ENCODE measurements around the gene MTFP1. TPM values are rescaled to one million over a fixed set of nuclear protein-coding genes. Genes with fewer than 3 reads are reported as not detected.

Gene MTFP1
- total RNA-seq, 6 experiments from 2014 or later = 4.2 to 30.1 (median 9.1) TPM

GRCh38 chr22:30472994-30473720 lies 47.6 kb downstream of the MTFP1 start:
- peak in 1 of 3 donors; percentile 22 for DNase-seq
- TF ChIP-seq POLR2A (IDR thresholded peaks at IDR 0.05) = no peak
- no peak for TF ChIP-seq CTCF (IDR thresholded peaks at IDR 0.05)
- 71% methylated on average over 1 of the region's 4 CpGs for WGBS (ENCODE audit: insufficient coverage, low coverage, low lambda C conversion rate, missing lambda C conversion rate)
- Histone ChIP-seq H3K27ac (no peak overlapping the region), H3K9me3 (no peaks in the 10 kb centered on the region), H3K27me3 (no peaks in the 10 kb centered on the region), H3K4me3 (no peak overlapping the region), H3K36me3 (no peaks in the 10 kb centered on the region), H3K4me1 (peaks cover 0 to 14% (median 6%) of the 10 kb centered on the region in 4 donors)
- intact Hi-C loops (cut with DNase I) = loop anchor here in 1 of 2 donors (10.0 kb wide), 1 partner anchor 78 kb away; the partner anchor contains the start of gene SEC14L2
- no peak for ATAC-seq

DNA sequence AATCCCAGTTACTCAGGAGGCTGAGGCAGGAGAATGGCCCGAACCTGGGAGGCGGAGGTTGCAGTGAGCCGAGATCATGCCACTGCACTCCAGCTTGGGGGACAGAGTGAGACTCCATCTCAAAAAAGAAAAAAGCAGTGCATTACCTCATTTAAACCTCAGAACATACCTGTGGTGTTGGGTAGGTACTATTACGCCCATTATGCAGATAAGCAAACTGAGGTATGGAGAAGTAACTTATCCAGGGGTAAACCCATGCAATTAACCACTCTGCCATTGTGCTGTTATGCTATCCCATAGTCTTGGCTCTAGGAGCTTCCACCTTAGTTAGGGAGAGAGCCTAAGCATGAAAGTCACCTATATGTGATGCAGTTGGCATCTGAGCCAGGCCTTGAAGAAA lies 48.6 kb downstream of the MTFP1 start:
- peaks cover 0 to 14% (median 6%) of the 10 kb centered on the region in 4 donors for H3K4me1 ChIP-seq
- H3K4me3 ChIP-seq = no peak overlapping the region
- no peaks in the 10 kb centered on the region for H3K27me3 ChIP-seq
- DNase-seq = peak in 1 of 3 donors; percentile 19
- WGBS (ENCODE audit: insufficient coverage, low coverage, low lambda C conversion rate, missing lambda C conversion rate) = 95% methylated on average over 4 of the region's 4 CpGs
- no peak for ATAC-seq
- H3K27ac ChIP-seq = no peak overlapping the region
- intact Hi-C loops (cut with DNase I) = loop anchor here in 1 of 2 donors (10.0 kb wide), 1 partner anchor 79 kb away; the partner anchor contains the start of gene SEC14L2
- no peaks in the 10 kb centered on the region for H3K36me3 ChIP-seq
- no peaks in the 10 kb centered on the region for H3K9me3 ChIP-seq
- no peak for TF ChIP-seq CTCF (IDR thresholded peaks at IDR 0.05)
- no peak for TF ChIP-seq POLR2A (IDR thresholded peaks at IDR 0.05)

- DNase-seq (peak in 1 of 3 donors; percentile 4), ATAC-seq (no peak)
- intact Hi-C loops (cut with DNase I) = loop anchor here in 1 of 2 donors (10.0 kb wide), 1 partner anchor 80 kb away; the partner anchor contains the start of gene SEC14L2
- H3K27me3 ChIP-seq = no peaks in the 10 kb centered on the region
- peaks cover 0 to 14% (median 6%) of the 10 kb centered on the region in 4 donors for H3K4me1 ChIP-seq
- 74% methylated on average over 3 of the region's 6 CpGs for WGBS (ENCODE audit: insufficient coverage, low coverage, low lambda C conversion rate, missing lambda C conversion rate)
- H3K4me3 ChIP-seq = no peak overlapping the region
- TF ChIP-seq CTCF (IDR thresholded peaks at IDR 0.05) = no peak
- TF ChIP-seq POLR2A (IDR thresholded peaks at IDR 0.05) = no peak
- no peak overlapping the region for H3K27ac ChIP-seq
- H3K9me3 ChIP-seq = no peaks in the 10 kb centered on the region
- no peaks in the 10 kb centered on the region for H3K36me3 ChIP-seq
These were observed 49.3 kb downstream of the MTFP1 start for GRCh38 chr22:30474683-30475424.

Small RNA genes within 50 kb of the gene (small RNA-seq; reads per million reads assigned to genes)
- gene AC004832.3 = 0 reads per million in 2 experiments
- gene RNU6-564P = 0 reads per million in 2 experiments

Other genes with a start within 250 kb of the MTFP1 start
- 1 to 10 TPM in 3 of 6 experiments, under 1 TPM in 1, not detected in 2; 0.15 to 2.0 (median 1.6) TPM for gene LIF, start 179.0 kb upstream of the MTFP1 start, total RNA-seq
- under 1 TPM in 4 of 6 experiments, not detected in 2; 0.10 to 0.75 (median 0.19) TPM for gene OSM, start 158.9 kb upstream of the MTFP1 start, total RNA-seq
- 1 to 10 TPM in 5 of 6 experiments, under 1 TPM in 1; 0.86 to 8.6 (median 4.0) TPM for gene CASTOR1, start 136.3 kb upstream of the MTFP1 start, total RNA-seq
- 10 to 100 TPM in 3 of 6 experiments, 1 to 10 TPM in 3; 6.6 to 12.6 (median 10.0) TPM for gene TBC1D10A, start 98.8 kb upstream of the MTFP1 start, total RNA-seq
- gene SF3A1, start 68.9 kb upstream of the MTFP1 start, total RNA-seq = 10 to 100 TPM; 42.6 to 72.8 (median 66.5) TPM
- 1 to 10 TPM in 3 of 6 experiments, under 1 TPM in 3; 0.54 to 2.9 (median 0.86) TPM for gene CCDC157, start 68.8 kb upstream of the MTFP1 start, total RNA-seq
- 10 to 100 TPM in 1 of 6 experiments, 1 to 10 TPM in 5; 6.2 to 10.0 (median 7.4) TPM for gene RNF215, start 38.4 kb upstream of the MTFP1 start, total RNA-seq
- gene SEC14L2, start 28.8 kb upstream of the MTFP1 start, total RNA-seq = 100 to 1,000 TPM in 3 of 6 experiments, 10 to 100 TPM in 3; 42.7 to 240 (median 101) TPM
- gene SEC14L3, start 46.2 kb downstream of the MTFP1 start, total RNA-seq = 1 to 10 TPM in 1 of 6 experiments, under 1 TPM in 3, not detected in 2; 0.31 to 1.1 (median 0.55) TPM
- gene SEC14L4, start 79.9 kb downstream of the MTFP1 start, total RNA-seq = 10 to 100 TPM in 5 of 6 experiments, 1 to 10 TPM in 1; 9.4 to 27.7 (median 17.9) TPM
- under 1 TPM in 5 of 6 experiments, not detected in 1; 0.06 to 0.39 (median 0.12) TPM for gene SEC14L6, start 121.0 kb downstream of the MTFP1 start, total RNA-seq
- gene GAL3ST1, start 148.9 kb downstream of the MTFP1 start, total RNA-seq = 1 to 10 TPM in 5 of 6 experiments, under 1 TPM in 1; 0.58 to 7.0 (median 3.3) TPM
- 10 to 100 TPM; 21.9 to 35.7 (median 31.4) TPM for gene PES1, start 166.1 kb downstream of the MTFP1 start, total RNA-seq
- gene TCN2, start 181.4 kb downstream of the MTFP1 start, total RNA-seq = 10 to 100 TPM in 5 of 6 experiments, 1 to 10 TPM in 1; 8.9 to 14.6 (median 12.8) TPM
- 1 to 10 TPM in 2 of 6 experiments, under 1 TPM in 4; 0.22 to 1.7 (median 0.48) TPM for gene SLC35E4, start 210.0 kb downstream of the MTFP1 start, total RNA-seq
- gene DUSP18, start 242.1 kb downstream of the MTFP1 start, total RNA-seq = 1 to 10 TPM in 5 of 6 experiments, under 1 TPM in 1; 0.97 to 3.1 (median 2.2) TPM